Left kidney (tissue), 2 donors: ENCODE measurements around the gene SLC26A9. TPM values are rescaled to one million over a fixed set of nuclear protein-coding genes. Genes with fewer than 3 reads are reported as not detected.

Source experiments
- DNase-seq: peaks from one replicate; pipeline ENCODE4 v3.0.0-alpha.2; 2013
- polyA plus RNA-seq: library from polyadenylated mRNA; unstranded; fragments of 120-200 nt; gene quantifications from one replicate; pipeline ENCODE4 v1.2.1, GENCODE V29; 2013; ENCODE audit not compliant: insufficient read length

Gene SLC26A9
- polyA plus RNA-seq, 1 donor, result 0.20 TPM

DNA sequence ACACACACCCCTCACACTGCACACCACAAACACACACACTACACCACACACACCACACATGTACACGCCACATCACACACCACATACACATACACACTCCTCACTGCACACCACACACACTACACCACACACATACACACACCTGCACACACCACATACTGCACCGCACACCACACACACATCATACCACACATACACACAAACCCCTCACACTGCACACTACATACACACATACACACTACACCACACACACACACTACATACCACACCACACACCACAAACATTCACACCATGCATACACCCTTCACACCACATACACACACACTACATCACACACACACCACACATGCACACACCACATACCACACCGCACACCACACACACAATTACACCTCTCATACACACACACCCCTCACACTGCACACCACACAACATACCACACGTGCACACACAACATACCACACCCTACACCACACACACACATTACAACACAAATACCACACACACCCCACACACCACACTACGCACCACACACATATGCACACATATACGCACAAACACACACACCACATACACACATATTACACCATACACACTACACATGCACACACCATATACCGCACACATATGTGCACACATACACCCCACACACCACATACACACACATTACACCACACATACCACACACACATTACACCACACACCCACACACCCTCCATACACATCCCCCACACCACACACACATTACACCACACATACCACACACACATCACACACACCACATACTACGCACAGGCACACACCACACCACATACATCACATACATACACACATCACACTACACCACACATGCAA is 30.3 kb upstream of the SLC26A9 start:
- no peak for DNase-seq

DNA sequence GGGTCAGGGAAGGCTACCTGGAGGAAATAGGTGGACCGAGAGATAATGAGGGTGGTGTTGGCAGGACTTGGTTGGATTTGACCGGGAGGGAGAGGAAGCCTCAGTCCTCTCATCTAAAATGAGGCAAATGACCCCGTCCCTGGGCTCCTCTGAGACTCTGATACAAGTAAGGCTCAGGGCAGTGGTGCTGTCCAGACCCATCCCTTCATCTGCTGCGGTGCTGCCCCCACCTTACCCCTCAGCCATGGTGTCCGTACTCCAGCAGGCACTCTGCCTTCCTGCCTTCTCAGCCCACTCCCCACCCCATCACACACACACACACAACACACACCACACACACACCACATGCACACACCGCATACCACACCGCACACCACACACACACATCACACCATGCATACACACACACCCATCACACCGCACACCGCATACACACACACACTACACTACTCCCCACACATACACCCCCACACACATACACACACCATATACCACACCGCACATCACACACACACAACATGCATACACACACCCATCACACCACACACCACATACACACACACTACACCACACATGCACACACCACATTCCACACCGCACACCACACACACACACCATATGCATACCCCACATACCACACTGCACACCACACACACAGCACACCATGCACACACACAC is 29.4 kb upstream of the SLC26A9 start:
- DNase-seq, result no peak

DNA sequence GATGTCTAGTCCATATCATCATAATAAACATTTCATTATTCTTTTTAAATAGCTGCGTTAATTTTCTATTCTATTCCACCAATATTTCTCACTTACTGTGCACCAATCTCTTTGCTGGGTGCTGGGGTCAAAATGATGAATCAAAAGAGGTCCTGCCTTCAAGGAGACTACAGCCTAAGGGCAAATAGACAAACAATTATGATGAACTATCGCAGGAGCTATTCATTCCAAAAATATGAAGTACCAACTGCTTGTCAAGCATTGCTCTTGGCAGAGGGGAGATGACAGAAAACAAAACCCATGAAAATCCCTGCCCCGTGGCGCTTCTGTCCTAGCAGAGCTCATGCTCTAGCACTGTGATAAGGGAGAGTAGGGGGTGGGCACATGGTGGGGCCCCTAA is 28.8 kb upstream of the SLC26A9 start:
- no peak for DNase-seq

DNA sequence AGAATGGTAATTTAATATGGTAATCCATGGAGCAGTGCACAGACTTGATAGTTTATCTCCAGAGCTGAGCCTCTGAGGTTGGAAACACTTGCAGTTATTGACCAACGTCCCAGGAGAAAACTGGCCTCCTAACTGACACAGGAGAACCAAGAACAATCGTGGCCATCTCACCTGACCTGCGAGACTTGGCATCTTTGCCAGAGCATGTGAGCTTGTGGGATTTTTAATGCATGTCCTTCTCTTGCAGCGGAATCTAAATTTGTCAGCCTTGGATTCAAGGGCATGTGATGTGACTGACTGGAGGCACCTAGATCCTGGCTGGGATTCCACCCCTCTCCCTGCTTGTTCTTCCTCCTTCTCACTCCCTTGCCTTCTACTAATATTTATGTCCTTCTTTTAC is 27.8 kb upstream of the SLC26A9 start:
- DNase-seq, result no peak

DNA sequence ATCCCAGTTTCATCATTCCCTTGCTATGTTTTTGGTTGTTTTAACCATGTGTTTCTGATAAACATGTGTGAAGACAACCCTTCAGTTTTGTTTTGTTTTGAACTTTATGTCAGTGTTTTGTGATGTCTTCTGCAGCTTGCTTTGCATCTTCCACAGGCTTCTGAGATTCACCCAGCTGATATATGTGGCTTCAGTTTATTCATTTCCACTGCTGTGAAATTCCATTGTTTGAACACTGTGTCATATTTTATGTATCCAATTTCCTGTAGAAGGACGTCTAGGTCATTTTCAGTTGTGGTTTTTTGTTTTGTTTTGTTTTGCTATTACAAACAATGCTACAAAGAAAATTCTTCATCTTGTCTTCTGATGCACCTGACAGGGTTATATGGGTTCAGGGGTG is 27.2 kb upstream of the SLC26A9 start:
- DNase-seq, result no peak

DNA sequence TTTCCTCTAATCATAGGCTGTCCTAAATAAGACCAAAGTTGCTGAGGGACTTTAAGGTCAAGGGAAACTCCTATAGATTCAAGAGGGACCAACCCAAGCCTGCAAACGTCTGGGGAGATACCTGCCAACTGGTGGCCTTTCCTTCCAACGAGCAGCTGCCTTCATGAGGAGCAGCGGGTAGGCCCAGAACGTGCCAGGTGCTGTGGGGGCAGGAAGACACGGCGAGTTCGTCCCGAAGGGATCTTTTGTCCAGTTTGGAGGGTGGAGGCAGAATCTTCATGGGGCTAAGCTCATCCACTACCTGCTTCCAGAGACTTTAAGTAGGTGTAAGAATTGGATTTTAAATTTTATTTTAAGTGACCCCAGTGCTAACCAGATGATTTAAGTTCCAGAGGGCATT is 26.0 kb upstream of the SLC26A9 start:
- no peak for DNase-seq

DNA sequence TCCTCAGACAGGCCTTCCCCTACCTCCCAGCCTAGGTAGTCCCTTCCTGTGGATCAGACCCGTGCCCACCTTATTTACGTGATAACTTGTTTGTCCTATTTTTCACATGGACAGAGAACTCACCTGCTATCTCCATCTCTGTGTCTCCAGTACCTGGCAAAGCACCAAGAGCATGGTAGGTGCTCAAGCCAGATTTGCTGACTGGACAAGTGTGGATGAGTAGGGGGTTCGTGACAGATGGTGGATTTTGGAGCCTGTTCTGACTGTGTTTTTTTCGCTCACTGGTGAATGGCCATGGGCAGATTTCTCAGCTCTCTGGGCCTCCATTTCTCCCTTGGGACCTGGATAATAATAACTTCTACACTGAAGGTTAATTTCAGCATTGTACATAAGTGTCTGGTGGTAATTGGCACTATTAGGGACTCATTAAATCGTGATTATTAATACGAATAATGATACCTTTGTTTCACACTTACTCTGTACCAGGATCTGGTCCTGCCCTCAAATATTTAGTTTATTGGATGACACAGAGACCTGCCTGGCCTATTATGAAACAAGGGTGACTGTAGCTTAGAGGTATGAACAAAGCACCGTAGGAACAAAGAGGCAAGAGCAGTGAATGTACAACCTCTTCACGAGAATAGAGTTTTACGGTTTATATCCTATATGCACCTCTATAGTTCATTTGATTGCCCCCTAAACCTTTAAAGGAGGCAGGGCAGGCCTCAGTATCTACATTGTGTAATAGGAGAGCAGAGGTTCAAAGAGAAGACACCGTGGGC is 24.5 kb upstream of the SLC26A9 start:
- DNase-seq, result no peak

DNA sequence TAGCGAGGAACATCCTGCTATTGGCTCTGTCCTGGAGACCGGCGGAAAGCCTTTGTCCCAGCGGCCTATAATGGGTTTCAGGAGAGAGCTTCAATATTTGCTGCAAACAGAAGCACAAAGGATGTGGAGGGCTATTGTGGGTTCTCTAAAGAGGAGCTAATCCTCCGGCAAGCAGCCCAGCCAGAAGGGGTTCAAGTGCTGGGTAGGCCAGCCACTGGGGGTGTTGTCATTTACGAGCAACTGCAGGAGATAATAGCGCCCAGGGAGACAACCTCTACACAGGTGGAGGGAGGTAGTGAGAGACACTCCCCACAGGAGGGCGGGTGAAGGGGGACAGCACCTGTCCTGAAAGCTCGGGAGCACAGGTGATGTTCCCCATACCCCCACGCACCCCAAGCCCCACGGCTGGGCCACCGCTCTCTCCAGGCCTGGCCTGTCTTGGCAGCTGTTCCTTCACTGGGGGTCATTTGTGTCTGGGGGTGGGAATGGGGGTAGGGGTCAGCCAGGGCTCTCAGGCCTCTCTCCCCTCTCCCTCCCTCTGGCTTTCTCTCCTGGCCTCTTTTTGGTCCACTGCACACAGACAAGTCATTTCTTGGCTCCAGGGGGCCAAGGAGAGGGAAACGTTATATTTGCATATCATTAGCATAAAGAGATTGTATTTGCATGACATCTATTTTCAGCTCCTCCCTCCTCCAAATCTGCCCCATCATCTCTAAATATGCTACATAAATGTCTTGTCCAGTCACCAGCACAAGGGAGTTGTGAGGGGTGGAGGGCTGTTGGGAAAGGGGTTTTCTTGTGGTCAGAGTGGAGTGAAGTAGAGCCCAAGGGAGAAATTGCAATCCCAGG is 22.0 kb upstream of the SLC26A9 start:
- no peak for DNase-seq

DNA sequence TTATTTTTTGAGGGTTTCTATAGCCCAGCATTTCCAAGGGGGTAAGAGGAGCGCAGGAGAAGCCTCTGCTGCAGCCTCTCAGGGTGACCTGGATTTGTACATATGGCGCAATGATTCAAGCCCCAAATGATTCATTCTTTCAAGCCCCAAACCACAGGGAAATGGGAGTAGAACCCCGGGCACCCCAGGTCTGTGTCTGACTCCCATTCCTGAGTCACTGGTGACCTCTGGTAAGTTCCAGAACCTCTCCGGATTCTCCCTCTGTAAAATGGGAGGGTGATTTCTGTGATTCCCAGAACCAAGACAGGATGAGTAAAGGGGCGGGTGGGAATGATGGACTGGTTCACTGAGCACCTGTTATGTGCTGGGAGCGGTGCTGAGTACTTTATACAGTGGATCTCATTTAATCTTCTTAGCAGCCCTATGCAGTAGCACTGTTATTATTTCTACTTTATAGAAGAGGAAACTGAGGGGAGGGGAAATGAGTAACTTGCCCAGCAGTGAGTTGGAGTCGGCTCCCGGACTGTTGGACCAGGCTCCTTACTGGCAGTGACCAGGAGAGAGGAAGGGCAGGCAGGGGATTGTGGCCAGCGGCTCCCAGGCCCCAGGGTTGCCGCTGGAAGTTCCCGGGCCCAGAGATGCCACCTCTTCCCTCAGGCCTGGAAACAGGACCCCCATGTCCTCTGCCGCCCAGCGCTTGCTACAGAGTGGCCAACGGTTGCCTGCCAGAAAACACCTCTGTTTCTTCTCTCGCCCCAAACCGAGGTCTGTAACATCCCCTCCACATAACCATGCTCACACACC is 20.3 kb upstream of the SLC26A9 start:
- DNase-seq, result no peak

DNA sequence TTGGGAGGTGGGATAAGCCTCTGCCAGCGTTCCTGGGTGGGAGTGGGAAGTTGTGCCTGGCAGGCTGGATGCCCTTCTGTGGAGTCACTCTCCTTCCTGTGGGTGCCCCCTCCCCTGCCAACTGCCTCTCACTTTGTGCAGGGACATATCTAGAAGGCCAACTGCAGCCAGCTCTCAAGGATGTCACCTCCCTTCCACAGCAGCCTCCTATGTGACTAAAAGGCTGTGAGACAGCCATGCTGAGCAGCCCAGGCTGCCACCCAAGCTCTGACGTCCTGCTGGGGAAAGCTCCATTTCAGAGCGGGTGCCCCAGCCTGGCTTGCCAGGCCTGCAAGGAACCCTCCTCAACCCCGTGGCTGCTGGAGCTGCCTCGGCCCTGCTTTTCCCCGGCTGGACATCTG is 19.6 kb upstream of the SLC26A9 start:
- no peak for DNase-seq

DNA sequence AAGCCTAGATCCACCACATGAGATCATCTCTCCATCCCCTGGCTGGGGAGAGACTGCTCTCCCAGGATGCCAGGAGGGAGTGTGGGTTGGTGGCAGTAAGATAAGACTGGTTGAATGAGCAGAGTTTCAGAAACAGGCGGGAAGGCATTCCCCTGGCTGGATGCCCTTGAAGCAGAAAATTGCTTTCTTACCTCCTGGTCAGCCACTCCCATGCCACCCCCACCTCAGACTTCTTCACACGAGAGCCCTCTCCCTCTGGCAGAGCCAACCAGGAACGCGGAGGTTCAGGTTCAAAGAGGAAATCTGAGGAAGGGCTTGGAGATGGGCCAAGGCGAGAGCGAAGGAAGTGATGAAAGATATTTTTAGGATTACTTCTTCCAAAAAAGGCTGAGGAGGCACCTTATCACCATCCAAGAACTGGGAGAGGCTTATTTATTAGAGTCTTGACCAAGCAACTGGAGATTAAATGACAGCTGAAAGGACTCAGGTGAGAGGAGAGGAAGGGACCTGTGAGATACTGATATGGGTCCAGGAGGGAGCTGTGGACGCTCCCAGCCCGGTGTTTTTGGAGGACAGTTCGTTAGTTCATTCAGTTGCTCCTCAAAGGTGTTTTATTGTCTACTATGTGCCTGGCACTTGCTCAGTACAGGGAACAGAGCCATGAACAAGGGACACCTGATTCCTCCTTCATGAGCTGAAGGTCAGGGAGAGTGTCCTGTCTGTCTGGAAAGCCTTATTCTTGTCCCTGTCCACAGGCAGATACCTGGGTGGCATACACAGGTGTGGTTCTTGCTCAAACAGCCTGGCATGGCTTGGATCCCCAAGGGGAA is 18.9 kb upstream of the SLC26A9 start:
- peak; percentile 32 for DNase-seq

DNA sequence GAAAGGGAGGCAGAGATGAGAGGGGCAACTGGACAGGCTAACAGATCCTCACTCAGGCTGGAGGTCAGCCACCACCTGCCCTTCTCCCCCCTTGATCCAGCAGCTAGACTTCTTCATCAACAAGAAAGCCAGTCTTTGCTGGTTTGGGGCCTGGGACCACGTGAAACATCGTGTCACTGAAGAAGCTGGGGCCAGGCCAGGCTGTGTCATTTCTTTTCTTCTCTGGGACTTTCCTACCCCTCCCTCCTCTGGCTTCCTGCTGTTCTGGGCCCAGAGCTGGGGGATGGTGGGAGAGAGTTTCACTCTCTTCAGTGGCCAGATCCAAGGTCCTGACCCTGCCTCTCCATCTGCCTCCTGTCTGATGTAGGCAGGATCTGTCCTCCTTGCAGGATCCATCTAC is 18.1 kb upstream of the SLC26A9 start:
- DNase-seq, result peak; percentile 35

DNA sequence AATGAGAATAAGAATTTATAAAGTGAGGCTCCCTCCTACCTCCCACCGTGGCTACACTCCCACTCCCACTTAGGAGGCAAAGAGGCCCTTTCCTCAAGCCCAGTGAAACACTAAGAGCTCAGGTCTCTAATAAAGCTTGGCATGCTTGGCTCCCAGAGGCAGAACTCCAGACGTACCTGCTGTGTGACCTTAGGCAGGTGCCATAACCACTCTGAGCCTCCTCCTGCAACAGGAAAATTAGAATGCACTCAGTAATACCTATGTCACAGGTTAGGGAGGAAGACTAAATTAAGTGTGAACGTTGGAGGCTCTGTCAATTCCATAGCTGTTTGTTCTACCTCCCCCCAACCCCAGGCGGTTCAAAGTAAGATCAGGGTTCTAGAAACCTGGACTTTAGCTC is 16.5 kb upstream of the SLC26A9 start:
- no peak for DNase-seq

DNA sequence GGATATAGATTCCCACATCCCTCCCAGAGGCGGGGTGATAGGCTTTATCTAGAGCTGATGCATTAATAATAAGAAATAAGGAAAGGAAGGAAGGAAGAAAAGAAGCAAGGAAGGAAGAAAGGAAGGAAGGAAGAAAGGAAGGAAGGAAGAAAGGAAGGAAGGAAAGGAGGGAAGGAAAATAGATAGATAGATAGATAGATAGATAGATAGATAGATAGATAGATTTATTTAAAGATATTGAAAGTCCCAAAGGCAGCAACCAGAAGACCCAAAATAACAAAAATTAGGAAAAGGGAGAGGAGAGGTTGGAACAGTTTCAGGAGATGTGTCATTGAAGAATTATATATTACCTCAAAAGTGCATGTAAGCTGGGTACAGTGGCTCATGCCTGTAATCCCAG is 12.2 kb upstream of the SLC26A9 start:
- no peak for DNase-seq

DNA sequence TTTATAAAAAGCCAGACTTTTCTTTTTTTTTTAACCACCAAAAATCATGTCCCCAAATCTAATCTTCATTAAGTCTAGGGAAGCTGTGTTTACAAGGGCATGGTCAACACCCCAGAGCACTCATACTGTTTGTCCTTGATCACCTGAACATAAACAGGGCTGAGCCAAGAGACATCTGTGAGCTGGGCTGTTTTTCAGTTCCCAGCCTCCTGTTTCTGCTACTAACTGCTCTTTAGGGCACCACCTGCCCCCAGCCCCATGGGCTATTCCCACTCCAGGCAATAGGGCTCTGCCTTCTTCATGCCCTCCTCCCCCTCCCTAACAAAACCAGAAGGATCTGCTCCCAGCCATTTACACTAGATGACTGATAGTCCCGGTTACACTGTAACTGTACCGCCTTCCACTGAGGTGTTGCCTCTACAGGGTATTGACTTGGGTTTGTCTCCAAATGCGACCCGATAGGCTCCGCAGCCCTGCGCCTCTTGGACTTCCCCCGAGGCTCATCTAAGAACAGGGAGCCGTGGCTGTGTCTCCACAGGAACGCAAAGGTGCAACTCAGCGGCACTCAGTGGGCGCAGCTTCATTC is 11.7 kb upstream of the SLC26A9 start:
- no peak for DNase-seq

DNA sequence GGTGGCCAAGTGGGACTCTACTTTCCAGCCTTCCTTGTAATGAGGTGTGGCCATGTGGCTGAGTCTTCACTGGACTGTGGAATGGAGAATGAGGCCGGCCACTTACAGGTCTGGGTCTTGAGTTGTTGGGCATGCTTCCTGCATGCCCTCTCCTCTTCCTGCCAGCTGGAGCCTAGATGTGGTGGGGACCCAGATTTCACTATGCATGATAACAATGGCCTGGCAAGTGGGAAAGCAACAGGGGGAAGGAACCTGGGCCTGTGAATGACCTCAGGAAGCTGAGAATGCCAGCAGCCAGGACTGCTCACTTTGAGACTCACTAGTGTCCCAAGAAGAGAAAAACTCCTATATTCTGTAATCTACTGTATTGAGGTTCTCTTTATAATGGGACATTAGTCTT is 8.5 kb upstream of the SLC26A9 start:
- DNase-seq, result no peak

DNA sequence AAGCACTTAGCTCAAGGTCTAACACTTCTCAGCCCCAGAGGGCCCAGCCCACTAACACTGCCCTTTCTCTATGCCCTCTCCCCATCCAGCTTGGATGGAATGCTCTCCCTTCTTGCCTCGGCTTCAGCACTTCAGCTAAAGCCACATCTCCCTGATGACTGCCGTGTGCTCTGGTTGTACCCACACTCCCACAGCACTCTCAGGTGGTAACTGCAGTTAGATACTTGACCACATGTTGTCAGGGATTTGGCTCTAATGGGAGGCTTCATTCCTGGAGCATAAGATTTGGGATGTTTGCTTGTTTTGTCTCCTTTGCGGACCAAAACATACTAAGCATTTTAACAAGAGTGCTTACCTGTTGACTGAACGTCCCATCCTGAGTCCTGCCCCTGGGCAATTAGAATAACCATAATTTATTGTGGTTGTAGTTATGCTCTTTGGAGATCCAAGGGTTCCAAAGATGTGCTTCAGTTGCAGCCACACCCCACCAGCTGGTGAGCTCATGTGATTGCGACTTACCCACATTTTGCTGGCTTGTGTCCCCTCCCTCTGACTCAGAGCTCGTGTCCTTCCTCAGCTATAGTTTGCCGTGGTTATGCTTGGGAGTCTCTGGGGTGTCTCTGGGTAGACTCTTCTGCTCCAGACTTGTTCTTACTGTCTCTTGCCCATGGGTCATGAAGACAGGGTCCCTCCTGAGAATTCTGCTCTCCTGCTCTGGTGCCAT is 7.7 kb upstream of the SLC26A9 start:
- no peak for DNase-seq

DNA sequence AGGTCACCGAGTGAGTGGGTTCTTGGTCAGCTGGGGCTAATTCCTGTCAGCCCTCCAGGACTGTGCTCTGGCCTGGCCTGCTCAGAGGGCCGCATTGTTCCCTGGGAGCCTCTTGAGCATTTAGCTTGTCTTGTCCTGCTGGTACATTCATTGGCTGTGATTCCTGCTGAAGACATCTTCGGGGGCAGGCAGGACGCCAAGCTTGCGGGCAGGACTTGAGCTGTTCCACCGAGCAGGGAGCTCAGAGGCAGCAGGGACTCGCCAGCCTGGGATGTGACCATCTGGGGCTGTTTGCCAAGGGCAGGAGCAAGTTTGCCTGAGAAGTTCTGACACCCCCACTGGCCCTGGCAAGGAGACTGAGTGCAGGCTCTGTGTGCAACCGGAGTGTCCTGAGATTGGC is 7.0 kb upstream of the SLC26A9 start:
- DNase-seq, result no peak

DNA sequence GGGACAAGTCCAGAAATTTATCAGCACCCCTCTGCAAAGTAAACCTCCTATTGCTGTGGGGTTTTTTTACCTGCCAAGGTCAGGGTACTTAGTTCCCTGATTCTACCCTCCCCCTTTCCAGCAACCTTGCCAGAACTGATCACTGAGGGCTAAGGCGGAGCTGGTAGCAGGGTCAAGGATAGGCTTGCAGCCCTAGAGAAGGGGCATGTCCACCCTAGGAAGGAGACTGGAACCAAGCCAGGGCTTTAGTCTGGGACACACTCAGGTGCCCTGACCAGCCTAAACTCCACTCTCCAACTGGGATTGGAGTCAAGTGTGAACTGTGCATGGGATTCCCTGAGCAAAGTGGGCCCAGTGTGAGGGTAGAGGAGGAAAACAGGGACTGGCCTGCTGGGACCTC is 6.5 kb upstream of the SLC26A9 start:
- no peak for DNase-seq
